ENCODE results near the gene C2orf78. TPM values are rescaled to one million over a fixed set of nuclear protein-coding genes. Genes with fewer than 3 reads are reported as not detected.

Gene C2orf78
- polyA plus RNA-seq, 3 donors from 2014 or later: not detected

DNA sequence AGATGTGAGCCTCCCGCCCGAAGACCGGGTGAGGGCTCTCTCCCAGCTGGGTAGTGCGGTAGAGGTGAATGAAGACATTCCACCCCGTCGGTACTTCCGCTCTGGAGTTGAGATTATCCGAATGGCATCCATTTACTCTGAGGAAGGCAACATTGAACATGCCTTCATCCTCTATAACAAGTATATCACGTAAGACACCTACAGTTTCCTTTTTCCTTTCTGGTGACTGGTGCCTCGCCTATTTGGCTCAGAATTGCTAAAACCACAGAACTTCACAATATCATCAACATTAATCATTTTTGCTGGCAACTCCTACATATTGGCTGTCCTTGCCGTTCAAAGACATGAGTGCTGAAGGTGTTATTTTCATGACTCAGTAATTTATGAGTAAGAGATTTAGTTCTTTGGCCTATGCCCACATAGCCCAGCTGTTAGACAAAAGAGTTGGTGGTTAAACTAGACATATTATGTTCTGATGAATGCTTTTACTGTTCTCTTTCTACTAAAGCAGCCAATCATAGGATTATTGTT is 47.0 kb downstream of the C2orf78 start:
- peak in 1 of 3 donors; percentile 23 for DNase-seq
- Mint-ChIP-seq H3K36me3 (peaks cover 15 to 26% (median 15%) of the 10 kb centered on the region in 3 donors), H3K4me1 (peaks cover 50 to 56% of the 10 kb centered on the region in 2 donors), H3K4me3 (peak overlapping the region in 4 of 5 donors; percentile 1 to 52 (median 23)), H3K27me3 (ENCODE audit: low read depth in 3 of 3) (peaks cover 0 to 4% (median 2%) of the 10 kb centered on the region in 3 donors), H3K9me3 (peaks cover 0 to 1% (median 0%) of the 10 kb centered on the region in 6 donors), H3K27ac (peak overlapping the region; percentile 85 to 99 (median 94))

DNA sequence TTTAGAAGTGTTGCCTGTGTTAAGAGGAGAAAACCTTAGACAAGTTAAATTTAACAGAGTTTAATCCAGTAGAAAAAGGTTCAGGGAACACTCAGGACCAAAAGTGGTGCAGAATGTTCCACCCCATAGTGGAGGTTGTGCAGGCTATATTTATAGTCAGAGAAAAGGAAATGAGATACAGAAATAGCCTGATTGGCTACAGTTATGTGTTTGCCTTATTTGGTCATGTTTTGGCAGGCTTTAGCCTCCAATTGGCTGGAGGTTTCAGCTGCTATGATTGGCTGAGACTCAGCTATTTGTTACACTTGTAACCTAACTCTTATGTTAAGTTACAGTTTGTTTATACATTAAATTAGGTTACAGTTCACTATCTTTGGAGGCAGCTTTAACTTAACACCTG is 48.9 kb downstream of the C2orf78 start:
- peaks cover 15 to 26% (median 15%) of the 10 kb centered on the region in 3 donors for H3K36me3 Mint-ChIP-seq
- no peak overlapping the region for H3K4me3 Mint-ChIP-seq
- peaks cover 0 to 1% (median 0%) of the 10 kb centered on the region in 6 donors for H3K9me3 Mint-ChIP-seq
- H3K4me1 Mint-ChIP-seq: peaks cover 42 to 52% of the 10 kb centered on the region in 2 donors
- peak overlapping the region in 1 of 6 donors; percentile 68 for H3K27ac Mint-ChIP-seq
- no peak for DNase-seq
- H3K27me3 Mint-ChIP-seq (ENCODE audit: low read depth in 3 of 3): peaks cover 0 to 4% (median 2%) of the 10 kb centered on the region in 3 donors

DNA sequence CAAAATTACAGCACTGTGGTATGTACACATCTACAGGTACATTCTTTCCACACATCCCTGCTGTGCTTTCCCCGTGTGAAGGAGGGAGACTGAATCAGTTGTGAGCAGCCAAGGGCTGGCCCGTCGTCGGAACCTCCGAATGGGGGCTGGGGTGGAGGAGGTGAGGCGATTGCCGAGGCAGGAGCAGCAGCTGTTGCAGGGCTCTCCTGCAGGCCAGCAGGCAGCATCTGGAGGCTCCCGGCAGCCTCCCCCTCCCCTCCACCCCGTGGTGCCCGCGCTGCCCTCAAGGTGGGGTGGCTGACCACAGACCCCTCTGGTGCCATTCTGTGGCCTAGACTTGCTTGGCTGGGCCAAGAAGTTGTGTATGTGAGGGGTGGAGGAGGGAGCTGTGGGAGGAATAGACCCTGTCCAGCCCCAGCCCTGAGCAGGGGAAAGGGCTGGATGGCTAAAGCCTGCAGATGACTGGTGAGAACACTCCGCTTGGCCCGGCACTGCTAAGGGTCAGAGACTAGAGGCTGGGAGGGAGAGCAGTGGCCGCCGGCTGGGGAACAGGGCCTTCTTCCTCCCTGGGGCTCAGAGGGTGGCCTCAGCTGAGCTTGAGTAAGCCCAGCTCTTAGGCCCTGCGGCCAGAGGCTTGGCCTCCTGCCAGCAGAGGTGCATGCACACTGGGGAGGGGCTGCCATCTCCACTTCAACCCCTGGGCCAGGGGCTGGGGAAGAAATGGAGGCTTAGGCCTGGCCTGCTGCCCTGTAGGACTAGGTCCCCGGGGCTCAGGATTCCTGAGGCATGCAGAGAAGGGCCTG is 52.4 kb downstream of the C2orf78 start:
- H3K27me3 Mint-ChIP-seq (ENCODE audit: low read depth in 3 of 3): no peaks in the 10 kb centered on the region
- H3K4me1 Mint-ChIP-seq: peaks cover 14 to 22% of the 10 kb centered on the region in 2 donors
- H3K9me3 Mint-ChIP-seq: no peaks in the 10 kb centered on the region
- H3K36me3 Mint-ChIP-seq: peaks cover 15 to 30% (median 20%) of the 10 kb centered on the region in 3 donors
- no peak for DNase-seq
- no peak overlapping the region for H3K27ac Mint-ChIP-seq
- H3K4me3 Mint-ChIP-seq: no peak overlapping the region

DNA sequence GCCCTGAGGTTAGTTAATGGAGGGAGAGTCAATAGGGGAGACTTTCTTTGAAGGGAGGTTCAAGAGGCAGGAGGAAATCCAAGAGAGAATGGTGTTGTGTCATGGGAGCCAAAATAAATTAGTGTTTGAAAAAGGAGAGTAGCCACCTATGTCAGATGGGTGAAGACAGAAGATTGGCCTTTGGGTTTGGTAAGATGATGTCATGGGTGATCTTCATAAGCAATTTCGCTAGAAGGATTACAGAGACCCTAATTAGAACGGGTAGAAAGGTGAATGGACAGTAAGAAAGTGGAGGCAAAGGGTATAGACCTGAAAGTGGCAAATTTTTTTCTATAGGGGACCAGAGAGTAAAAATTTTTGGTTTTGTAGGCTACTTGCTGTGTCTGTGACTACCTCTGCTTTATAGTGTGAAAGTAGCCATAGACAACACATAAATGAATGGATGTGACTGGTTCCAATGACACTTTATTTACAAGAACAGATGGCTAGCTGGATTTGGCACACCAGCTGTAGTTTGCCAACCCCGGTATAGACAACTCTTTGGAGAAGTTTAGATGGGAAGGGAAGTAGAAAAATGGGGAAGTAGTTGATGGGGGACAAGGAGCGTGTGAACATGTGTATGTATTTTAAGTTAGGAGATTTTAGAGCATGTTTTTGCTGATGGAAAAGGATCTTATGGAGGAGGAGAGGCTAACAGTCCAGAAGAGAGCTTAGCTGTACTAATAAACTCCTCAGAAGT is 54.0 kb downstream of the C2orf78 start:
- H3K4me3 Mint-ChIP-seq: no peak overlapping the region
- peaks cover 8 to 25% (median 15%) of the 10 kb centered on the region in 3 donors for H3K36me3 Mint-ChIP-seq
- H3K4me1 Mint-ChIP-seq: peaks cover 16 to 23% of the 10 kb centered on the region in 2 donors

DNA sequence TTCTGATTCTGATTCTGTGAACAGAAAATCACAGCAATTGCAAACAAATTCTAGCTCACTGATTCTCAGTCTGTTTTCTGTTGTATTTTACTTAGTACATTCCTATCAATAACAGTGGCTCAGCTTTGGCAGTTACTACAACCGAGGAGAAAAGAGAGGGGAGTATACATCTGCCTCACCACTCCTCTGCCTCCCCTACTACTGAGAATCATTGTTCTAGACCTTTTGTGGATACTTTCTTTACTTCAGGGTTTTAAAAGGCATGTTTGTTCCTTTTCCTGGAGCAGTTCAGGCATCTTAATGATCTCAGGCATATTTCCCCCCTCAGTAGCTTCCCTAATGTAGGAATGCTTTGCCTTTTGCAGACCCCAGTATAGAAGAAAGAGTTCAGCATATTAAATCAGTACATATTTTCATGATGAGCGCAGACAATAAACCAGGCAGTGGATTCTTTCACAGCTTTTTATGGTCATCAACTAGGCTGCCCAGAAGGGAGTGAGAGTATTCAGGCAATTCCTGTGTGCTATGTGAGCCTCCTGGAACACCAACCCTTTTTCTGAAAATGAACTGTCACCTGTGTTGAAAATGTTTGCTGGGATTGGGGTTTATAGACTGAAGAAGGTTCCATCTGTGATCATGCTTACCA is 55.0 kb downstream of the C2orf78 start:
- H3K4me3 Mint-ChIP-seq: no peak overlapping the region
- H3K36me3 Mint-ChIP-seq: peaks cover 10 to 18% (median 16%) of the 10 kb centered on the region in 3 donors
- no peaks in the 10 kb centered on the region for H3K9me3 Mint-ChIP-seq
- no peaks in the 10 kb centered on the region for H3K27me3 Mint-ChIP-seq (ENCODE audit: low read depth in 3 of 3)
- DNase-seq: no peak
- H3K27ac Mint-ChIP-seq: peak overlapping the region in 2 of 6 donors; percentile 2 to 8
- peaks cover 16 to 22% of the 10 kb centered on the region in 2 donors for H3K4me1 Mint-ChIP-seq

More for the DNA sequence above, 54.0 kb downstream of the C2orf78 start:
- peak overlapping the region in 5 of 6 donors; percentile 7 to 63 (median 17) for H3K27ac Mint-ChIP-seq
- no peaks in the 10 kb centered on the region for H3K9me3 Mint-ChIP-seq
- no peak for DNase-seq
- H3K27me3 Mint-ChIP-seq (ENCODE audit: low read depth in 3 of 3): no peaks in the 10 kb centered on the region

DNA sequence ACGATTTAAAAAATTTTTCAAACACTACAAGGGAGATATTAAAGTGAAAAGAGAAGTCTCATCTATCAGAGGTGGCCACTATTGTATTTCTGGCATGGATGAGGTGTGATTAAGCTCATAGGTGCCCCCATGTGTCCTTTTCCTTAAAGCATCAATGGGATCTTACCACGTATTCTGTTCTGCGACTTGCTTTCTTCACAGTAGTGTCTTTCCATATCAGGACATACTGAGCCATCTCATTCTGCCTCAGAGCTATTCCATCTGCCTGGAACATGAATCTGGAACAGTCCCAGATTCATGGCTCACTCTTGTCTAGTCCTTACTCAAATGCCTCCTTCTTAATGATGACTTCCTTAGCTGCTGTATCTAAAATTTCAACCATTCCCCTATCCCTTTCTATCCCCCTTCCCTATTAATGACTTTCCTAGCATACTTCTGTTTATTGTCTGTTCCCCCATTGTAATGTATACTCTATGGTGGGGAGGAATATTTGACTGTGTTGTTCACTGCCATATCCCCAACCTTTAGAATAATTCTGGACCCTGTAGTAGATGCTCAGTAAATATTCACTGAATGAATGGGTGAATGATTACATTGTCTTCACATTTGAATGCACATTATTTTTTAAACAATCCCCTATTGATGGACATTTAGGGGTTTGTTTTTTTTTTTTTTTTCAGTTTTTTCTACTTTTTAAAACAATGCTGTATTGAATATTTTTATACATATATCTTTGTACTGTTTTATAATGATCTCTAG is 55.8 kb downstream of the C2orf78 start:
- Mint-ChIP-seq H3K36me3 (peaks cover 12 to 20% (median 14%) of the 10 kb centered on the region in 3 donors), H3K27me3 (ENCODE audit: low read depth in 3 of 3) (no peaks in the 10 kb centered on the region), H3K27ac (peak overlapping the region in 1 of 6 donors; percentile 9), H3K9me3 (no peaks in the 10 kb centered on the region), H3K4me3 (no peak overlapping the region), H3K4me1 (peaks cover 15 to 22% of the 10 kb centered on the region in 2 donors)
- DNase-seq: no peak

DNA sequence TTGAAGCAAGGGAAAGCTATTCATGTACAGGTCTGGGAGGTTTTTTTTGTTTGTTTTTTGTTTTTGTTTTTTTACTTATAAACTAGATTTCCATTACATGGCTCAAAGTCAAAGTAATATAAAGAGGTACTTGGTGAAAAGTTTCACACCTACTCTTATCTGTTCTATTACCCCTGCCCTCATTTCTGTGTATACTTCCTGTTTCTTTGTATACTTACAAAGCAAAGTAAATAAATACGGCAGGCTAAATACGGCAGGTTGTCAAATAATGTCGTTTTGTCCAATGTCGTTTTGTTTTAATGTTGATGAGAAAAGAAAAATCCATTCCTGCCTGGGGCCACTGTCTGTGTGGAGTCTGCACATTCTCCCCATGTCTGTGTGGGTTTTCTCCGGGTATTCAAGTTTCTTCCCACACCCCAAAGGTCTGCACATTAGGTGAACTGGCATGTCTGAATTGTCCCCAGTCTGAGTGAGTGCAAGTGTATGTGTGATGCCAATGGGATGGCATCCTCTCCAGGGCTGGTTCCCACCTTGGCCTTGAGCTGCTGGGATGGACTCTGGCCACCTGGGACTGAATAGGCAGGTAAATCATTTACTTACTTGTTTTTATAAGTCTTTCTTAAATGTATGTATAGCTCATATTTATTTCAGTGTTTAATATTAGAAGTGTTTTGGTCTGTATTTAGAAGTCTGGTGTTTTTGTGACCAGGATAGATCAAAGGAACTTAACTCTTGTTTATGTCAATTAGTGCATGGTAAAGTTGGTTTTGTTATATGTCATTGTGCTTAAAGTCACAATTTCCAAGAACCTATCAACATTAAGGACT is 58.1 kb downstream of the C2orf78 start:
- peaks cover 17 to 24% (median 22%) of the 10 kb centered on the region in 3 donors for H3K36me3 Mint-ChIP-seq
- no peaks in the 10 kb centered on the region for H3K27me3 Mint-ChIP-seq (ENCODE audit: low read depth in 3 of 3)
- peaks cover 13 to 22% of the 10 kb centered on the region in 2 donors for H3K4me1 Mint-ChIP-seq
- no peak overlapping the region for H3K4me3 Mint-ChIP-seq
- no peaks in the 10 kb centered on the region for H3K9me3 Mint-ChIP-seq
- H3K27ac Mint-ChIP-seq: peak overlapping the region in 5 of 6 donors; percentile 9 to 56 (median 23)
- DNase-seq: no peak

DNA sequence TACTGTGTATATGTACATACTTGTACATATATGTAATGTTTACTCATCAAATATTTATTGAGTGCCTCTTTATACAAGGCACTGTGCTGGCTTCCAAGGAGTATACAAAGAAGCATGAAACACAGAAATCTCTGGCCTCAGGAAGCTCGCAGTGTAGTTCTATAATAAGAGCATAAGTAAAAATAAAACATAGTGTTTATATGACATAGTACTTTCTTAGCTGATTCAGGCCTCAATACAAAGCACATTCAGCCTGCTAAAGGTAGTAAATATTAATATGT is 58.7 kb downstream of the C2orf78 start:
- Mint-ChIP-seq H3K4me3 (no peak overlapping the region), H3K27me3 (ENCODE audit: low read depth in 3 of 3) (no peaks in the 10 kb centered on the region), H3K4me1 (peaks cover 13 to 20% of the 10 kb centered on the region in 2 donors), H3K27ac (peak overlapping the region in 1 of 6 donors; percentile 56), H3K9me3 (no peaks in the 10 kb centered on the region), H3K36me3 (peaks cover 17 to 28% (median 22%) of the 10 kb centered on the region in 3 donors)
- DNase-seq: no peak

DNA sequence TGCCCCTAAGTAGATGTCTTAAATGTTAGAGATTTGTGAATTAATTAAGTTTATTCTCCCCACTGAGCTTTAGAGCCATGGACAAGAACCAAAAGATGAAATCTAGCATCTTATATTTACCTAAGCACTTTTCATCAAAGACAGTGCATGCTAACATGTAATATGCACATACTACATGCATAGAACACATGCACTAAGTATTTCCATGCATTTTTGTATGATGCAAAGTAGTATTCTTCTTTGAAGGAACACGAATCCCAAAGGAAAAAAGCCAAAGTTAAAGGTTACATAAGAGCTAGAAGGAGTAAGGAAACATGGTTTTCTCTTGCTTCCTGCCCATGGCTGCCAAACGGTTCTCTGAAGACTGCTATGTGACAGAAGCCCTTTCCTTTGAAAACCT is 60.1 kb downstream of the C2orf78 start:
- peaks cover 13 to 15% of the 10 kb centered on the region in 2 donors for H3K4me1 Mint-ChIP-seq
- no peak overlapping the region for H3K27ac Mint-ChIP-seq

DNA sequence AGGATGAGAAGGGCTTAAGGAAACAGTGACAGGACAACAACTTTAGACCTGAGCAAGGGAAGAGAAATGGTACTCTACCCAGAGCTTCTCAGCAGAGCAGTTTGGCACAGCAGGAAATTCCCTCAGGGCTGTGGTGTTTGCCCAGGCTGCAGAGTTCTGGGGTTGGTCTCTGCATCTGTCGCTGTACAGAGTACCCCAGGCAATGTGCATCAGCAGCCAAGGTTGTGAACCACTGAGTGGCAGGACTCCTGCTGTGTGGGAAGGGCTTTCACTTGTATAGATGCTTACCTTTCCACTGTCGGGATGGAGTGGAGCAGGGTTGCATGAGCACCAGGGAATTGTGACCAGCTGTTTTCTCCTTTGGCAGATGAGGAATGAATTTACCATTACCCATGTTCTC is 66.0 kb downstream of the C2orf78 start:
- Mint-ChIP-seq H3K9me3 (no peaks in the 10 kb centered on the region), H3K4me3 (no peak overlapping the region), H3K27me3 (ENCODE audit: low read depth in 3 of 3) (peaks cover 0 to 3% (median 0%) of the 10 kb centered on the region in 3 donors), H3K27ac (no peak overlapping the region), H3K36me3 (peaks cover 21 to 59% (median 32%) of the 10 kb centered on the region in 3 donors), H3K4me1 (no peaks in the 10 kb centered on the region)
- DNase-seq: no peak

More for the DNA sequence above, 60.1 kb downstream of the C2orf78 start:
- Mint-ChIP-seq H3K9me3 (no peaks in the 10 kb centered on the region), H3K27me3 (ENCODE audit: low read depth in 3 of 3) (no peaks in the 10 kb centered on the region), H3K36me3 (peaks cover 17 to 39% (median 30%) of the 10 kb centered on the region in 3 donors), H3K4me3 (no peak overlapping the region)
- DNase-seq: no peak

DNA sequence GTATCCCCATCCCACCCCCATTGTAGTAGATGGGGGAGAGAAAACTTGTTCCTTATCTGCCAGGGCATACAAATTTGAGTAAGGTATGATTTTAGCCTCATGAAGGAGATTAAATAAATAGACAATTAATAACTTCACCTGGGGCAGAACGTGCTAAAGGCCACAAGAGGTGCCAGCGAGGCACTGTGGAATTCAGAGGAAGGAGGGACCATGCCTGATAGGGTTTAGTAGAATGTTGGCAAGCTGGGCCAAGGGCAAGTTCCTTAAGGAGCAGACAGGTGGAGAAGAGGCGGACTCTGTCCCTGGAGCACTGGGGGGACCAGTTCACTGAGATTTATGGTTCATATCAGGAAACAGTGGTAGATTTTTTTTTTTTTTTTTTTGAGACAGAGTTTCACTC is 67.3 kb downstream of the C2orf78 start:
- no peak for DNase-seq
- Mint-ChIP-seq H3K27me3 (ENCODE audit: low read depth in 3 of 3) (peaks cover 0 to 3% (median 0%) of the 10 kb centered on the region in 3 donors), H3K27ac (peak overlapping the region in 2 of 6 donors; percentile 25 to 51), H3K9me3 (no peaks in the 10 kb centered on the region), H3K36me3 (peaks cover 23 to 62% (median 34%) of the 10 kb centered on the region in 3 donors), H3K4me1 (no peaks in the 10 kb centered on the region), H3K4me3 (no peak overlapping the region)

DNA sequence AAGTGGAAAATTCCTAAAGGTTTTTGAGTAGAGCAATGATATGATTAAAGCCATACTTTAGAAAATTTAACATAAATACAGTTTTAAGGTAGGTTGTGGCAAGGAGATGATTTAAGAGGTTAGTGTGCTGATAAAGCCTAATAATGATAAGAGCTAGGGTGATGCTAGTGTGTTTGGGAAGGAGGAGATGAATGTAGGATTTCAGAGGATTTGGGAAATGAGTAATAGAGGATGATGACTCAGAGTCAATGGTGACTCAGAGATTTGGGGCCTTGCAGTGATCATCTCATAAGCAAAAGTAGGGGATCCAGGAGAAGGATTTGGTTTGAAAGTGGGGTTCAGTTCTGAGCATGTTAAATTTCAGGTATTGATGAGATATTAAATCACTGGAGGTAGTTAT is 68.0 kb downstream of the C2orf78 start:
- Mint-ChIP-seq H3K9me3 (no peaks in the 10 kb centered on the region), H3K36me3 (peaks cover 30 to 64% (median 40%) of the 10 kb centered on the region in 3 donors), H3K27me3 (ENCODE audit: low read depth in 3 of 3) (peaks cover 0 to 3% (median under 1%) of the 10 kb centered on the region in 3 donors), H3K4me1 (no peaks in the 10 kb centered on the region), H3K27ac (no peak overlapping the region), H3K4me3 (no peak overlapping the region)
- no peak for DNase-seq
